Ishikawa (cell line): ENCODE results near the gene APOL5.

Source experiments
- EP300 ChIP-seq: IDR thresholded peaks from 2 replicates; pipeline ENCODE4 v1.6.1; 2012; ENCODE audit warnings: borderline replicate concordance
- FOXM1 ChIP-seq: IDR thresholded peaks from 2 replicates; pipeline ENCODE4 v1.6.1; 2012; ENCODE audit warnings: low read depth, borderline replicate concordance
- MAX ChIP-seq: IDR thresholded peaks from 2 replicates; pipeline ENCODE4 v1.6.1; 2012
- TCF12 ChIP-seq: IDR thresholded peaks from 2 replicates; pipeline ENCODE4 v1.6.1; 2012; ENCODE audit warnings: low read depth
- YY1 ChIP-seq: IDR thresholded peaks from 2 replicates; pipeline ENCODE4 v1.6.1; 2012; ENCODE audit warnings: low read depth

- TF ChIP-seq TCF12 (no peak), FOXM1 (no peak), EP300 (no peak), YY1 (no peak), MAX (no peak)
Measured at GRCh38 chr22:35743326-35743860, 25.7 kb downstream of the APOL5 start.
